GM19193 (cell line): ENCODE data around the gene SNX32.

Experiments
- POLR2A ChIP-seq: IDR thresholded peaks from 4 replicates; pipeline ENCODE4 v1.6.1; 2011; ENCODE audit not compliant: insufficient read depth, insufficient read length; ENCODE audit errors: extremely low read depth

The SNX32 gene

DNA sequence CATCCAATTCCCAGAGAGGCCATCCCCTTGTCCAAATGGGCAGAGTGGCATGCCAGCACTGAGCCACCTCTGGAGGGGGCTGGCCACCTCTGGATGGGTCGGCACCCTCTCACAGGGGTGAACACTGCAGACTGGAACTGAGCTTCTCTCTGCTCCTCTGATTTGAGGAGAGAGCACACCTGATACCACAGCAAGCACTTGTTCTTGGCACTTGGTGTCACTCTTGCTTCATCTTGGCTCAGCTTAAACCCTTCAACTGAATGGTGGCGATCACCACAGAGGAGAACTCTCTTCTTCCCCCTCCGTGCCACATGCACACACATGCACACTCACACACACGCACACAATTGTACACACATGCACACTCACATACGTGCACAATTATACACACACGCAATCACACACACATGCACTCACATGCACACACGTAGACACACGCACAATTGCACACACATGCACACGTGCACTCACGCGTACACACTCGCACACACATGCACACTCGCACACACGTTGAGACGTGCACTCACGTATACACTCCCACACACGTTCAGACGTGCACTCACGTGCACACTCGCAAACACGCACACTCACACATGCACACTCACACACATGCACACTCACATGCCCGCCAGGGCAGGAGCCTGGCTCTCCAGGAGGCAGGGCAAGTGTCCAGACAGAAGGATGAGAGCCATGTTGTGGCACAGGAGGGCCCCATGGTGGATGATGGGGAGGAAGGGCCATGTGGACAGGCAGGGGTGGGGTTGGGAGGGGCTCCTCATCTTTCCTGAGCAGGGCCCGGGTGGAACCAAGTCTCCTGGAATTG, 23.5 kb upstream of the SNX32 start:
- no peak for TF ChIP-seq POLR2A

DNA sequence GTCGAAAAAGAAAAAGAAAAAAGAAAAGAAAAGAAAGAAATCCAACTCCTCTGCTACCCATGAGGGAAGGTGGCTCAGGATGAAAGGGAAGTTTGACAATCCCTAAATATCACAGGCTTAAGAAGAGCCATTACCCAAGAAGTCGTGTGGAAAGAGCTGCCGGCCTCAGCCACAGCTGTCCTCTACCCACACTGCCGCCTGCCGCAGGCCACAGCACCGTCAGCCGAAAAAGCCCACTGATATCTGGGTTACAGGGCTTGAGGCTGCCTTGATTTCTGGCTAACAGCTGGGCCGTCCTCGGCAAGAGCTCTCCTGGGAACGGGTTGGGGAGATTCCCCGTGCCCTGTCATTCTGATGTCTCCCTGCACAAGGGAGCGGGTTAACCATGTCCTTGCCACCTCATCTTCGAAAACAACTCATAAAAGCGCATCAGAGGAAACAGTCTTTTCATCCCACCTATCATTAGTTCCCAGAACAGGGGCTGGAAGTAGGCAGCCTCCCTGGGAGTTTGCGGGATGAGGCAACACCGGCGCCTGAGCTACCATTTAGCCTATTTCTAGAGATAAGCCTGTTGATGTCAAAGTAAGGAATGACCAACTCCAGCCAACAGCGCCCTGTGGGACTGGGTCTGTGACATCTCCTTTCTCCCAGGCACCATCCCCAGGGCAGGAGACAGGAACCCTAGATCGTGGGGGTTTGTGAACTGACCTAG, 21.8 kb upstream of the SNX32 start:
- TF ChIP-seq POLR2A, result no peak

DNA sequence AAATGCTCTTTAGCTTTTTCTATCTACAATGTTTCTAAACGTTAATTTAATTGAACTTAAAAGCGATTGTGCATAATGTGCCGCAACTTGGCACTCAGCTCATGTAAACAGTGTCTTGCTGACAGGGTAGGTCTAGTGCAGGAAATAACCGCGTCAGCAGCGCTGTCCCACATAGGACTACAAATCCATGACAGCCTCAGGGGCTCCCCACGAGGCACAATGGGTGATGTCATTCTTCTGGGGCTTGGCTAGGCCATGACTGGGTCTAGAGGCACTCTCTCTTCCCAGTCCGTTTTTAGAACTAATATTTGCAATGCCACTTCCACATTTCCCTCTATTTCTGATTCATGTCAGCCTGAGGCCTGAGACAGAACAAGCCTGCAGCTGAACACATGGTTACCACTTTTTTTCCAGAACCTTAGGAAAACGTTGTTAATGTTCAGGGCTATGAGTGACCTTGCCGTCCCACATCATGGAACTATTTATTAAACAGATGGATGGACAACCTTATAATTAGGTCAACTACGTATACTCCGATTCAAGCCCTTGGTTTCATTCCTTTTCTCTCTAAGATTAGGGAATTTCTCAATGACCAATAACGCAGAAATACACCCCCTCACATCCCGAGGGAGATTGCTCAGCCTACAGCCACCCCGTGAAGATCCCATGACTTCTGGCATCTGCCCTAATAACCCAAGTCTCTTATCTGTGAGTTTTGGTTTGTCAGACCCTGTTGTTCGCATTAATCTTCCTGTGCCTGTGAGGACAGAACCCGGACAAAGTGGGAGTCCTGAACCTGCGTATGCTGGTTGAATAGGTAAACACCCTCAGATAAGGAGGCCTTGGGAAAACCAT, 19.4 kb upstream of the SNX32 start:
- TF ChIP-seq POLR2A, result no peak

DNA sequence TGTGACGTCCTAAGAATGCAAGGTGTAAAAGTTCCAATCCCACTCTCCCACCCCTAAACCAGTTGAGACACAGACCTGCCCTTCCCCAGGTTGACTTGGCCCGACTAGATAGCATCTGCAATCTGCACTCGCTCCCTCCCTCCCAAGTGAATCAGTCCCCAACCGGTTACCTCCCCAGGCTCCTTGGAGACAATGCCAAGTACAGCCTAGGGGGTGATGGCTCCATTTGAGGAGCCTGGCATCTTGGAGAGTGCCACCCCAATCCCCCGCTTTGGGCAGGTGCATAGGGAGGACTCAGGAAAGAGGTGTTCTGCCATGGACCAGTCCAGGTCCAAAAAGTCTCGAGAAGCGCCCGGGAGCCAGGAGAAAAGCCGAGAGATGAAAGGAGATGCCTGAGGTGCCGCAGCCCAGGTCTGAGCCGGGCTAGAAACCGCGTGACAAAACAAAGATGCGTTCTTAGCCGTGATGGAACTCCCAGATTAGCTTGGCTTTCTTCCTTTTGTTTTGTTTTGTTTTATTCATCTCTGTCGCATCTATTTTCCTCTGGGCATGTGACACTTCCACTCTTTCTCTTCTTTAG, 18.7 kb upstream of the SNX32 start:
- TF ChIP-seq POLR2A, result no peak

DNA sequence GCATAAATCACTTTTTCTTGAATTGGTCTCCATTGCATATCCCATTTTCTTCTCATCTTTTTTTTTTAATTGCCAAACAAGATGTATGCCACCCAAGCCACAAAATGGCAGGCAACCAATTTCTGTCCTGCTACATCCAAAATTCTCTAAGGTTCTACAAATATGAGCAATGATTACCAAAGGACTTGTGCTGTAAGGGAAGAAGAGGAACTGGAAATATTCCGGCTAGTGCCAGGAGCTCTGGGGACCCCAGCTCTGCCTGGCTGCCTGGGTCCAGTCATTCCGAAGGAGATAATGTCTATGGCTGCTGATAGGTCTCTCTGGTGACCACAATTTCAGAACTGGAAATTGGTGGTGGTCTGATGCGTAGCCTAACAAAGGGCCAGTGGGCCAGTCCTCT, 17.1 kb upstream of the SNX32 start:
- TF ChIP-seq POLR2A, result no peak

DNA sequence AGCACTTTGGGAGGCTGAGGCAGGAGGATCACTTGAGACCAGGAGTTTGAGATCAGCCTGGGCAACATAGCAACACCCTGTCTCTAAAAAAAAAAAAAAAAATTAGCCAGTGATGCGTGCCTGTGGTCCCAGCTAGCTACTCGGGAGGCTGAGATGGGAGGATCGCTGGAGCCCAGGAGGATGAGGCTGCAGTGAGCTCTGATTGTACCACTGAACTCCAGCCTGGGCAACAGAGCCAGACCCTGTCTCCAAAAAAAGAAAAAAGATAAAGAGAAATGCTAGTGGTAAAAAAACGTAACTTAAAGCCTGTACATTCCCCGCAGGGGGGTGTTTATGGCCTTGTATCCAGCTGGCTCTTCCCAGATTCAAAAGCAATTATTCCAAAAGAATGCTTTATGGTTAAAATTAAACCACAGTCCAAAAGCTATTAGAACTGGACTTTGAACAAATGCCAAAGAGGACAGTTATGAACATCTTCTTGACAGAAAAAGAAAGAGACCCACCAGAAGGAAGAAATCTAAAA, 16.4 kb upstream of the SNX32 start:
- TF ChIP-seq POLR2A, result no peak

DNA sequence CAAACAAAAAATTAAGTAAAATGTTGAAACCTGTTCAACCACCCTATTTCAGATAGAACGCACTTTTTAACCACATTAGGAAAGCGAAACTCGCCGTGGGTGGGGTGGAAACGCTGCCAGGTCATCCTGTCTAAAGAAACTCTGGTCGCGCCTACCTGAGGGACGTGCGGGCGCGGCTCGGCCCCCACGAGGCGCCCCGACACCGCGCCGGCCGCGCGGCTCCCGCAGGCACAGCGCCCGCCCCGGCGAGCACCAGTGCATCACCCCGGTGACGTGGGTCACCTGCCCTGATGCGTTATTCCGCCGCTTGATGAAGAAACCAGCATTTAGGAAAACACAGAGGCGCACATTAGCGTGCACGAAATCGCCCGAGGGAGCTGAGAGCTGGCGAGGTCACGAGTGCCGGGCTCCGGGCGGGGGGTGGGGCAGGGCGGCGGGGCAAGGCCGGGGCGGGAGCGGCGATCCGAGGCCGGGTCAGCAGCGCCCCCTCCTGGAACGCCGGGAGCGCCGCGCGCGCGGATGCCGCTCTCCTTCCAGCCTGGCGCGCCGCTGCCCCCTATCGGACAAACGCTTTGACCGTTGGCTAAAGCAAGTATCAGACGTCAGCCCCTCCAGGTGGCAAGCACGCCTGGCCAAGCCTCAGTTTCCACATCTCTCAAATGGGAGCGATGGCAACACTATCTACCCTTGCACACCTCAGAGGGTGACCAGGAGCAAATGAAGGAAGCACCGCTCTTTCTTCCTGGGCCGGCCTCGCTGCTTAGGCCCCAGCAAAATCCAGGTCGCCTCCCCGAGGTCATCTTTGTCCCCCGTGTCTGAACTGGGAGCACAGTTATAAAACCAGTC, 15.7 kb upstream of the SNX32 start:
- TF ChIP-seq POLR2A, result no peak

DNA sequence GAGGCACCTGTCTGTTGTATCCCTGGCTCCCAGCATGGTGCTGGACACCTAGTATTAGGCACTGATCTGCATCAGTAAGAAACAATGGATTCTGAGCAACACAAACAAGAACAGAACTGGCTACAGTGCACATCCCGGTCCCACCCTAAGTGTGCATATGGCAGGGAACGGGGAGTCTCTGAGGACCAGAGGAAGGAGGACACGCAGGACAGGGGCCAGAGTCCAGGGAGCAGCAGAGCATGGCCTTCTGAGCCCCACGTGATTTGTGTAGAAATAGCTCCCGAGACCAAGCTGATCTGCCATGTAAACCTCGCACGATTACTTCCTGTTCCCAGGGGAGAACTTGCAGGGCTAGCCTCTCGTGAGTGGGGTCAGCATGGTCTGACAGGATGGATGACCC, 12.7 kb upstream of the SNX32 start:
- no peak for TF ChIP-seq POLR2A

DNA sequence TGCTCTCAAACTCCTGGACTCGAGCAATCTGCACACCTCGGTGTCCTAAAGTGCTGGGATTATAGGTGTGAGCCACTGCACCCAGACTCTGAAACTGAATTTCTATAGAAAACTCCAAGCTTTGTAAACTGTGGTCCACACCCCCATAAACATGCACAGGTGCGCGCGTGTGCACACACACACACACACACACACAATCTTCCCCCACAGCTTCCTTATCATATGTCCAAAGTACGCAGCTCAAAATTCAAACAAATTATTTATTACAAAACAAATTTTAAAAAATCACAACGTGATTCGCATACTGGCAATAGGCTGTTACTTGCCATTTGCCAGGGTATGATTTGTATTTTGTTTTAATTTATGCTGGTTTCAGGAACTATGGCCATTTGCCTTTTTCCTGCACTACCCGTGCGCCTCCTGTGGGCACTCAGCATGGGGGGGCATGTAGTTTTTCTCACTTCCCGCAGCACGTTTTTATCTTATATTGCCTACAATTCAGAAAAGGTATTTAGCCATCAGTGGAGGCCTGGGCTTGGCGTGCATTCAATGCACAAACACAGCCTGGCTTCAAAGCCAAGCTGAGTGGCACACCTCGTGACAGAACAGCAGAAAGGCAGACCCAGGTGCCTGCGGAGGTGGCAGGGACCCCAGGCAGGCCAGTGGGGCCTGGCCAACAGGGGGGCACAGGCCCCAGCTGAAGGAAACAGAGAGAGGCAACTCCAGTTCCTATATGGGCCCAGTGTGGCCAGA, 10.8 kb upstream of the SNX32 start:
- TF ChIP-seq POLR2A, result no peak

DNA sequence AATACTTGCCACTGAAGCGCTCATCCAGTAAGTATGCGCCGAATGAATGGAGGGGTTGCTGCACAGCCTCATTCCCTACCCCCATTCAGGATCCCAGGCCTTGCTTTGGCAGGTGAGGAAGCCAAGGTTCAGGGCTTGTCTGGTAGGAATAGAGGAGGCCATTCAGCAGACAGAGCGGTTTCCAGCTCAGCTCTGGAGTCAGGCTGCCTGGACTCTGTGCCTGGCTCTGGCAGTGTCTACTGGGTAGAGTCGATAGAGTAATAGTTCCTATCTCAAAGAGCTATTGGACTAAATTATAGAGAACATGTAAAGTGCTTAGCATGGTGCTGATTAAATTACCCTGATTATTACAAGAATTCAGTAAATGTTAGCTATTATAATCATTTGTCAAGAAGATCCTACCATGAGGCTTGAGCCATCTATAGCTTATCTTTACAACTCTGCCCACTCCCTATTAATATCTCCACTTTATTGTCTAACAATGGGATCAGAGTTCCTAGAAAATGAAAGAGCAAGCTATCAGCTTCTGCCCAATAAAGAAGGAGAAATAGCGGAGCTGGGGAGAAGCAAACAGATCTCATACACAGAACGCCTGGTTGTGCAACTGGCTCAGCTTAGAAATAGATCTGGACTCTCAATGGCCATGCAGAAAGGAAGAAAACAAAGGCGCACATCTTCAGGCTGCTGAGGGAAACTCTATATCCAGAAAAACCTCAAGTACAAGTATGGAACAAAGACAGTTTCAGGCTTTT, 6.6 kb upstream of the SNX32 start:
- TF ChIP-seq POLR2A, result no peak

DNA sequence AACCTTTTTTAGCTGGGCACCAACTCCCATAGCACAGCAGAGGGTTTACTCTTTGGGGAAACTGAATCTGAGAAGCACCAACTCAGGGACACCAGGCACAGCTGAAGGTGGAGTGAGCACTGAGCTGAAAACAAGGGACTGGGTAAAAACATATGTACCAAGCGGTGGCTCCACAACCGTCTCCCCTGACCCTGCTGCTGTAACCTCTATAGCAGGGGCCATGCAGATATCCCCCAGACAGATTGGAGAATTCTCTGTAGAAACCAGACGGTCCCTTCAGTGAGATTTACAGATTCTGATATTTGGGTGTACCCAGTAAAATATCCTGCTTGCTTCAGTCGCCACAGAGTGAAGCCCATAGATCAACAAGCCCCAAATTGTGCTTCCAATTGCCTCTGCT, 4.3 kb upstream of the SNX32 start:
- no peak for TF ChIP-seq POLR2A

DNA sequence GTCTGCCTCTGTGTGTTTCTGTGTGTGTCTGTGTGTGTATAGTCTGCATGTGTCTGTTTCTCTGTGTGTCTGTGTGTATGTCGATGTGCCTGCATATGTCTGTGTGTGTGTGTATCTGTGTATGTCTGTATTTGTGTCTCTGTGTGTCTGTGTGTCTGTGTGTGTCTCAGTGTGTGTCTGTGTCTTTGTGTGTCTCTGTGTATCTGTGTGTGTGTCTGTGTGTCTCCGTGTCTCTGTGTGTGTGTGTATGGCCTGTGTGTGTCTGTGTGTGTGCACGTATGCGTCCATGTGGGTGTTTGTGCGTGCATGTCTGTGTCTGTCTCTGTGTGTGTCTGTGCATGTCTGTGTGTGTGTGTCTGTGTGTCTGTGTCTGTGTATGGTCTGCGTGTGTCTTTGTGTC, 439 bp downstream of the SNX32 start:
- no peak for TF ChIP-seq POLR2A

DNA sequence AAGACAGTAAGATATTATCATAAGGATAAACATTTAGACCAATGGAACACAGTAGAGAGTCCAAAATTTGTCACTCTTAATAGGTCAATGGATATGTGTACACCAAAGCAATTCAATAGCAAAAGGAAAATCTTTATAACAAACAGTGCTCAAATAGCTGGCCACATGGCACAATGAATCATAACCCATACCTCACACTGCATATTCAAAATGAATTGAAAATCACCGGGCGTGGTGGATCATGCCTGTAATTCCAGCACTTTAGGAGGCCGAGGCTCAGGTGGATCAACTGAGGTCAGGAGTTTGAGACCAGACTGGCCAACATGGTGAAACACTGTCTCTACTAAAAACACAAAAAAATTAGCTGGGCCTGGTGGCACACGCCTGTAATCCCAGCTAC, 8.4 kb downstream of the SNX32 start:
- no peak for TF ChIP-seq POLR2A

DNA sequence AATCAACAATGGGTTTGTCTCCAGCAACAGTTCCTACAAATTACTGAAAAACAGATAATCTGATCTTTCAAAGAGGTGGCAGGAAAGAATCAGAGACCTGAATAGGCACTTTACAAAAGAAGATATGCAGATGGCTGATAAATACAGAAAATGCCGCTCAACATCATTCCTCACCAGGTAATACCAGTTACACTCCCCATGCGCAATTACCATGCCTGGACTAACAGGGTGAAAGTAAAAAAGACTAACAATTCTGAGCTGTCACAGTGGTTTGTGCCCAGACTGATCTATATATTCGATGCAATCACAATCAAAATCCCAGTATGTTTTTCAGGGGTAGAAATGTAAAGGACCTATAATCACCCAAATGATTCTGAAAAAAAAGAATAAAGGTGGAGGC, 10.0 kb downstream of the SNX32 start:
- no peak for TF ChIP-seq POLR2A
